HepG2 (cell line): ENCODE results near the gene VAC14. TPM values are rescaled to one million over a fixed set of nuclear protein-coding genes. Genes with fewer than 3 reads are reported as not detected.

Experiments used
- AKNA ChIP-seq: sonication (generic); formaldehyde crosslinking; IDR thresholded peaks from 2 replicates; pipeline ENCODE4 v1.4.0; 2020; ENCODE audit warnings: missing genetic modification reagents, borderline replicate concordance
- CBFB ChIP-seq: sonication (generic); formaldehyde crosslinking; IDR thresholded peaks from 2 replicates; pipeline ENCODE4 v1.4.0; 2020; ENCODE audit warnings: missing genetic modification reagents
- CEBPB ChIP-seq: IDR thresholded peaks from 2 replicates; pipeline ENCODE4 v1.6.1; 2011; ENCODE audit warnings: low read depth, low read length, improper control_type of control experiment, borderline replicate concordance
- E2F5 ChIP-seq: sonication (generic); formaldehyde crosslinking; conservative IDR thresholded peaks from 2 replicates; pipeline ENCODE4 v1.4.0; 2020; ENCODE audit warnings: missing genetic modification reagents
- FOXK2 ChIP-seq: fragments of 450-650 bp; IDR thresholded peaks from 2 replicates; pipeline ENCODE4 v1.6.1; 2016
- FUBP1 ChIP-seq: sonication (generic); formaldehyde crosslinking; IDR thresholded peaks from 2 replicates; pipeline ENCODE4 v1.5.1; 2020; ENCODE audit warnings: missing genetic modification reagents, mild to moderate bottlenecking, borderline replicate concordance
- KLF11 ChIP-seq: IDR thresholded peaks from 2 replicates; pipeline ENCODE4 v1.6.1; 2016; ENCODE audit warnings: missing compliant biosample characterization
- NAIF1 ChIP-seq: sonication (generic); formaldehyde crosslinking; IDR thresholded peaks from 2 replicates; pipeline ENCODE4 v1.5.0; 2020; ENCODE audit warnings: mild to moderate bottlenecking, missing genetic modification reagents, borderline replicate concordance
- NR2F2 ChIP-seq: IDR thresholded peaks from 2 replicates; pipeline ENCODE4 v1.6.1; 2012; ENCODE audit warnings: low read depth, inconsistent platforms, borderline replicate concordance
- THAP8 ChIP-seq: sonication (generic); formaldehyde crosslinking; IDR thresholded peaks from 2 replicates; pipeline ENCODE4 v1.5.1; 2020; ENCODE audit warnings: missing genetic modification reagents, mild to moderate bottlenecking, borderline replicate concordance
- ZBTB34 ChIP-seq: sonication (generic); formaldehyde crosslinking; IDR thresholded peaks from 2 replicates; pipeline ENCODE4 v1.8.0; 2022; ENCODE audit warnings: mild to moderate bottlenecking, missing genetic modification reagents
- ZNF20 ChIP-seq: sonication (generic); formaldehyde crosslinking; IDR thresholded peaks from 2 replicates; pipeline ENCODE4 v1.4.0; 2020; ENCODE audit warnings: mild to moderate bottlenecking, moderate library complexity, missing genetic modification reagents
- ZNF205 ChIP-seq: IDR thresholded peaks from 2 replicates; pipeline ENCODE4 v1.6.1; 2018; ENCODE audit warnings: missing biosample characterization, missing genetic modification reagents
- ZNF235 ChIP-seq: sonication (generic); formaldehyde crosslinking; IDR thresholded peaks from 2 replicates; pipeline ENCODE4 v1.8.1; 2023; ENCODE audit warnings: mild to moderate bottlenecking, missing genetic modification reagents, borderline replicate concordance
- ZNF24 ChIP-seq: fragments of 450-650 bp; IDR thresholded peaks from 2 replicates; pipeline ENCODE4 v1.6.1; 2017; ENCODE audit warnings: antibody characterized with exemption, mild to moderate bottlenecking
- ZNF800 ChIP-seq: sonication (generic); formaldehyde crosslinking; IDR thresholded peaks from 2 replicates; pipeline ENCODE4 v1.4.0; 2020; ENCODE audit warnings: missing genetic modification reagents
- ZSCAN5A ChIP-seq: sonication (generic); formaldehyde crosslinking; IDR thresholded peaks from 2 replicates; pipeline ENCODE4 v1.8.0; 2022; ENCODE audit warnings: mild to moderate bottlenecking, missing genetic modification reagents, borderline replicate concordance
- polyA plus RNA-seq, 8 experiments: library from polyadenylated mRNA; depleted of rRNA in 3 of 8; stranded (reverse) in 7 of 8; unstranded in 1 of 8; fragments of >200 nt; fragmentation: Illumina TruSeq in 4 of 8; extraction: Trizol in 4 of 8; gene quantifications; 2 replicates each; pipeline versions ENCODE4 v1.2.1 to v1.2.3, GENCODE V29; 2011 to 2016; ENCODE audit warnings: low read depth in 4 of 8, missing spikeins in 1 of 8, mixed read lengths in 1 of 8; ENCODE audit not compliant: insufficient read depth in 1 of 8
- total RNA-seq, 5 experiments: library from RNA; depleted of rRNA; stranded (reverse); fragments of >200 nt; fragmentation: Illumina TruSeq; extraction: Trizol; gene quantifications; 2 replicates each; pipeline ENCODE4 v1.2.3, GENCODE V29; 2016; ENCODE audit warnings: low read depth in 1 of 5

The VAC14 gene
- total and polyA plus RNA-seq, 2 of the 13 experiments (the other 11 are each of a cell fraction or from before 2014, with no cell fraction given), result 23.5 to 24.6 TPM

- TF ChIP-seq ZNF800 (CRISPR knock-in tag), result no peak; the same call in 1 of the 2 replicates
- TF ChIP-seq NR2F2, result no peak
- no peak for TF ChIP-seq ZNF205 (CRISPR knock-in tag)
- TF ChIP-seq KLF11 (CRISPR knock-in tag), result no peak
- TF ChIP-seq CBFB, result no peak
- TF ChIP-seq ZNF20, result no peak
- no peak for TF ChIP-seq FUBP1 (CRISPR knock-in tag)
- TF ChIP-seq E2F5, result peak; percentile 48; the same call in 1 of the 2 replicates
- no peak for TF ChIP-seq THAP8
- no peak for TF ChIP-seq ZSCAN5A
- TF ChIP-seq FOXK2, result no peak
- TF ChIP-seq ZBTB34 (CRISPR knock-in tag), result no peak
- TF ChIP-seq CEBPB, result no peak
- TF ChIP-seq AKNA (CRISPR knock-in tag), result no peak
- TF ChIP-seq NAIF1 (CRISPR knock-in tag), result no peak
- no peak for TF ChIP-seq ZNF24
- TF ChIP-seq ZNF235 (CRISPR knock-in tag), result no peak
Measured at GRCh38 chr16:70685938-70686375, 115.0 kb downstream of the VAC14 start, which contains the start of gene MTSS2 (continued).
